ENCODE results near the gene XYLT1.

The XYLT1 gene

DNA sequence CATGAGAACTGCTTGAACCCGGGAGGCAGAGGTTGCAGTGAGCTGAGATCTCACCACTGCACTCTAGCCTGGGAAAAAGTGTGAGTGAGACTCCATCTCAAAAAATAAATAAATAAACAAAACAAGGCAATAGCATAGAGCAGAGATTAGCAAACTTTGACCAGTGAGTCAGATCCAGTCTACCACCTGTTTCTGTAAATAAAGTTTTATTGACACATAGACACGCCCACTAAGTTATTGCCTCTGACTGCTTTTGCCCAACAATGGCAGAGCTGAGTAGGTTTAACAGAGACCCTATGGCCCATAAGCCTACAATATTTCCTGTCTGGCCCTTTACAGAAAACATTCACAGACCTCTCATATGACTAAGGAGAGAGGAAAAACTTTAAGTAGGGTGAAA is 44.3 kb downstream of the XYLT1 start:
- H3K27ac ChIP-seq: no peak overlapping the region
- TF ChIP-seq CTCF (IDR thresholded peaks at IDR 0.05): no peak
- TF ChIP-seq ZFX (IDR thresholded peaks at IDR 0.05; ENCODE audit: borderline replicate concordance): no peak

DNA sequence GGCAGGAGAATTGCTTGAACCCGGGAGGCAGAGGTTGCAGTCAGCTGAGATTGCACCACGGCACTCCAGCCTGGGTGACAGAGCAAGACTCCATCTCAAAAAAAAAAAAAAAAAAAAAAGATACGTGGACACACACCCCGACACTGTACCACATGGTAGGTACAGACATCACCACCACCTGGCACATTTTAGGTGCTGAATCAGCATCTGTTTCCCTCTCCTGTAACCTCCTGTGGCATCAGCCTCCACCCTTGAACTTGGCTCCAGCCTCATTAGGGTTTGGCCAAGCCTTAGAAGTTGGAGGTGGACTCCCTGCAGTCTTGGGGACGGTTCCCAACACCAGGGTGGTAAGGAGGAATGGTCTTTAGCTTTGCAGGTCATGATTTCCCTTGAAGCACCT is 46.0 kb downstream of the XYLT1 start:
- TF ChIP-seq ZFX (IDR thresholded peaks at IDR 0.05; ENCODE audit: borderline replicate concordance): no peak
- H3K27ac ChIP-seq: no peak overlapping the region

DNA sequence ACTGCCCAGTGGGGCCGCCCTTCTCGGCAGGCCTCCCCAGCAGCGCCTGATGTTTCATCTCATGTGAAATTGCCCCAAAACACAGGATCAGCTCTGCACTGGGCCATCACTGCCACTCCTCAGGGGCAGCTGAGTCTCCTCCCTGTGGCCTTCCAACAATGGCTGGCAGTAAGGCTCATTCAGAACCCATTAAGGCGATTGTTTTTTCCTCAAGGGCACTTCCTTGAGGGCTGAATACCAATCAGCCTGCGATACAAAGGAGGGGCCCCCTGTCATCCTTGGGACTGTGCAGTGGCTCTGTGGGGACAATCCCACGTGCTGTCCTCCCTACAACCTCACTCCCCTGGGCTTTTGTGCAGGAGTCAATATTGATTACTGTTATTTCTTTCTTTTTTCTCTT is 47.5 kb downstream of the XYLT1 start:
- H3K27ac ChIP-seq: no peak overlapping the region
- TF ChIP-seq CTCF (IDR thresholded peaks at IDR 0.05) (no peak), ZFX (IDR thresholded peaks at IDR 0.05; ENCODE audit: borderline replicate concordance) (no peak)

DNA sequence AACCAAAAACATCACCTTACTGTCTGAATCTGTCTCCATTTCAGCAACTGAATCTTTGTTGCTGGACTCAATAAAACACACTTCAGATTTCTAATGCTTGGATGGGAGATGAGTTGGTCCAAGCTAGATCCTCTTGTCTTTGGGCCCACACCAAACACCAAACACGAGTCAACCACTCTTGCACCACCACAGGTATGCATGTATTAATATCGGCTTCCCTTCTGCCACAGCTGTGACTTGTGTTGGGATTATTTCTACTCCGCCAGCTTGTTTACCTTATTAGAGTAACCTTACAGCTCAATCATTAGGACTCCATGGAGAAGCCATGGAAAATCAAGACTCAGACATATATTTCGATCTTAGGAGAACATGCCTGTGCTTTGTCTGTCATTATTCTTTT is 49.9 kb downstream of the XYLT1 start:
- no peak for TF ChIP-seq CTCF (IDR thresholded peaks at IDR 0.05)
- no peak overlapping the region for H3K27ac ChIP-seq

DNA sequence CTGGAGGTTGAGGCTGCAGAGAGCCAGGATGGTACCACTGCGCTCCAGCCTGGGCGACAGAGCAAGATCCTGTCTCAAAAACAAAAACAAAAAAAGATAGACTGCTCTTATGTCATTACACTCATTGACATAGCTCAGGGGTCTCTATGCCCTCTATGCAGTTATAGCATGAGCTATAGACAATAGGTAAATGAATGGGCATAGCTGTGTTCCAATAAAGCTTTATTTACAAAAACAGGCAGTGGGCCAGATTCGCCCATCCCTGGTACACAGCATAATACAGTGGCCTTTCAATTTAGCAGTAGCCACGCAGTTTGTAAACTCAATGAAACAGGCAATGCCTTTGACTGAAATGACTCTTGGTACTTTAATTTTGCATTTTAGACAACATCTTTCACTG is 51.5 kb downstream of the XYLT1 start:
- TF ChIP-seq ZFX (IDR thresholded peaks at IDR 0.05; ENCODE audit: borderline replicate concordance): no peak
- no peak for TF ChIP-seq CTCF (IDR thresholded peaks at IDR 0.05)
- H3K27ac ChIP-seq: no peak overlapping the region

DNA sequence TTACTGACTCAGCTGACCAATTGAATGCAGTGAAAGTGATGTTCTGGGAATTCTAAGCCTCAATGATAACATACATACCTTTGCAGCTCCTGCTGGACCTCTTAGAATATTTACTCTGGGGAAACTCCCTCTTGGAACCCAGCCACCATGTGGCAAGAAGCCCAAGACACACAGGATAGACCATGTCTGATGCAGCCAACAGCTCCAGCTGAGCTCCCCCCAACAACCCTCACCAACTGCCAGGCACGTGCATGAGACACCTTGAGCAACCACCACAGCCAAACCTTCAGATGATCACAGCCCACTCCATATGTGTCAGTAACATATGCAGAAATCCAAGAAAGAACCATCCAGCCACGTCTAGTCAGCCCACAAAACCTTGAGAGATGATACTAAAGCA is 53.0 kb downstream of the XYLT1 start:
- H3K27ac ChIP-seq: no peak overlapping the region
- TF ChIP-seq CTCF (IDR thresholded peaks at IDR 0.05) (no peak), ZFX (IDR thresholded peaks at IDR 0.05; ENCODE audit: borderline replicate concordance) (no peak)

DNA sequence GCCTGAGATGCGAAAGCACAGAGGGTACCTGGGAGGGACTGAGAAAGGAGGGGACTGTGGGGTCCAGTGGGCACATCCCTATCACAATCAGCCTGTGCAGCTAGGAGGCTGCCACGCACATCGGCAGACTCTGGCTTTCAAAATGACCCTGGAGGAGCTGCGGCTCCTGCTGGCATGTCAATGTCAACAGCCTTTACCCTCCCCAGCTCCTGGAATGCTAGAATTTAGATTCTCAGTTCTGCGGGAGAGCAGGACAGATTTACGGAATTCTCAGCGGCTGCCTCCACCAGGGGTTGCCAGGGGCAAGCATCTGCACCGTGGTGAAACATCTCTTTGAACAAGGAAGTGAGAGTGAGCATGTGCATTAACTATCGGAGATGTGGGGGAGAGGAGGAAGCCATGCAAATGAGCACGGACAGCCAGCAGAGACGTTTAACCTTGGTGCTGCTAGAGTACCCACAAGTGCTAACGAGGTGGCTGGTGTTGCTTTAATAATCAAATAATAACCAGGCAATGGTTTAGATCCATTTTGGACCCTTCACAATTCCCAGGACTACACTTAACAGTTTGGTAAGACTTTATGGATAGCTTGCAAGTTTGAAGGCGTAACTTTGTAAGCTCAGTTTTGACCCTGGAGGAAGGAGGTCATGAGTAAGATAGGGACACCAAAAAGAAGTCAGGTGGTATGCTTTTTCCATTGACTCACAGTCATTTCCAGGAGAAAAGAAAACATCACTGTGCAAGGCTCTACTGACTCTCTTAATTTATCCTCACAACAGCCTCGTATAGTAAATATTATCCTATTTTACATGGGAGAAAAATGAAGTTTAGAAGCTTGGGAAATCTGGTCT is 54.1 kb downstream of the XYLT1 start:
- TF ChIP-seq CTCF (IDR thresholded peaks at IDR 0.05): no peak
- TF ChIP-seq ZFX (IDR thresholded peaks at IDR 0.05; ENCODE audit: borderline replicate concordance): no peak
- H3K27ac ChIP-seq: no peak overlapping the region

GRCh38 chr16:17414916-17415315 is 55.8 kb downstream of the XYLT1 start:
- no peak overlapping the region for H3K27ac ChIP-seq

More at GRCh38 chr16:17414916-17415315, 55.8 kb downstream of the XYLT1 start:
- TF ChIP-seq ZFX (IDR thresholded peaks at IDR 0.05; ENCODE audit: borderline replicate concordance) (no peak), CTCF (IDR thresholded peaks at IDR 0.05) (no peak)
